Muscle of back (tissue), 11 donors: ENCODE results near the gene ARRB1. TPM values are rescaled to one million over a fixed set of nuclear protein-coding genes. Genes with fewer than 3 reads are reported as not detected.

Source experiments
- DNase-seq, 3 donors: peaks; one replicate each; pipeline versions ENCODE4 v3.0.0 to v3.0.0-alpha.2; 2013
- polyA plus RNA-seq, 10 donors: library from polyadenylated mRNA; unstranded; fragments of 120-200 nt; gene quantifications; one replicate each; pipeline ENCODE4 v1.2.1, GENCODE V29; 2013; ENCODE audit not compliant: insufficient read length in 10 of 10

ARRB1 gene
- polyA plus RNA-seq, 10 donors = 15.8 to 24.6 (median 19.7) TPM

- peak; percentile 32 to 50 (median 34) for DNase-seq
Observed at GRCh38 chr11:75233754-75234172, 117.7 kb downstream of the ARRB1 start.

- no peak for DNase-seq
Observed at GRCh38 chr11:75230621-75231020, 120.8 kb downstream of the ARRB1 start.

GRCh38 chr11:75229466-75229865 is 122.0 kb downstream of the ARRB1 start:
- no peak for DNase-seq

DNA sequence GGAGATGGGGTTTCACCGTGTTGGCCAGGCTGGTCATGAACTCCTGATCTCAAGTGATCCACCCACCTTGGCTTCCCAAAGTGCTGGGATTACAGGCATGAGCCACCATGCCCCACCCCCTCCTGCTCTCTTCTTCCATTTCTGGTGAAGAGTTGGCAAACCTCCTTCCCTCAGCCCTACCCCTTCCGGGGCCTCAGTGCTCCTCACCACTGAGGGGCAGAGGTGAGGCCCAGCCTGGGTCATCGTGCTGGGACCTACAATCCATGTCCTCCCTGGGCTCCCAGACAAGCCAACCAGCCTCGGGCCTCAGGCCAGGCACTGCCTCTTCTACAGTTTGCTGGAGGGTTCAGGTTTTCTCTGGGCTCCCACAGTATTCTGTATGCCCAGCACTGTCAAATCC is 125.7 kb downstream of the ARRB1 start:
- DNase-seq = no peak

DNA sequence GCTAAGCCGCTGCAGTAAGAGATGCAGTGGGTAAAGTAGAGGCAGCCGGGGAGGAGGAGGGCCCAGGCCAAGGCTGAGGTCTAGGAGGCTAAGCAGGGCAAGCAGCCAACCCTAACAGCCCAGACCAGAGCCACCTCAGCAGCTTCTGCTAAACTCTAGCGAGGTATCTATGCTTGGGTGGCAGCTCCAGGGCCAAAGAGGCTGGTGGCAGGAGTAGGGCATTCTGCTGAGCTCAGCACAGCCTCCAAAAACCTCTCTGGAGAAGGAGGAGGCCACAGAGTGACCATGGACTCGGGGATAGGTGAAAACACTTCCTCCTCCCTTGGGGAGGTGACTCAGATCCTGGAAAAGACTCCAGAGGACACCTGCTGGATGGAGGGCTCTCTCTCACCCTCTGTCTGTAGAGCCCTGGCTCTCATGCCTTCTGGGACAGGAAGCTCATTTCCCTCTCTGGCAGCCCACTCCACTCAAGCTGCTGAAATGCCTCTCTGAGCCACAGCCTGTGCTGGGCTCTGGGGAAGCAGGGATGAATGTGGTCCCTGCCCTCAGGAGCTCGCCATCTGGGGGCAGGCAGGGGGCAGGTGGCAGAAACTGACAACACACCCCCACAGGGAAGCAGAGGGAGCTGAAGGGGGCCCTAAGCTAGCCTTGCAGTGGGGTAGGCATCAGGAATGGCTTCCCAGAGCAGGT is 127.4 kb downstream of the ARRB1 start:
- no peak for DNase-seq

DNA sequence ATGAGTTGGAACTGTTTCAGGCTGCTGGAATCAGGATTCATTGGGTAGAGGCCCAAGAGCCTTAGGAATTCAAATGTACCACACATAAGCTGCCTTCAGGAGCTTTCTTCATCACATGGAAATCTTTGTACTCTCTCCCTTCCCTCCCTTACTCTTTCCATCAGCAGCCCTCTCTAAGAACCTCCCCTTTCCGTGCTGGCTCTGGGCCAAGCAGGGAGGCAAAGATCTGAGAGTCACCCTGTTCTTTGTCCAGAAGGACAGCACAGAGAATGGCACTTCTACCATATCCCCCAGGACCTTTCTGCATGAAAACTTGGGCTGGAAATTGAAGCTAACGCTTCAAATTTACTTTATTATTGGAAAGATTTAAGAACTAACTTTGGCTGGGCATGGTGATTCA is 131.6 kb downstream of the ARRB1 start:
- DNase-seq = no peak

GRCh38 chr11:75214843-75215242 is 136.6 kb downstream of the ARRB1 start:
- no peak for DNase-seq

GRCh38 chr11:75214411-75214821 is 137.0 kb downstream of the ARRB1 start:
- DNase-seq = peak; percentile 75 to 89 (median 88)

Other genes with a start within 250 kb of the ARRB1 start
- gene SLCO2B1, start 200.6 kb downstream of the ARRB1 start, polyA plus RNA-seq = 10 to 100 TPM in 7 of 10 donors, 1 to 10 TPM in 3; 9.1 to 19.4 (median 11.7) TPM
- under 1 TPM; 0.08 to 0.56 (median 0.28) TPM for gene TPBGL, start 110.9 kb downstream of the ARRB1 start, polyA plus RNA-seq
- 1,000 to 10,000 TPM; 2,502 to 3,842 (median 3,380) TPM for gene RPS3, start 47.9 kb upstream of the ARRB1 start, polyA plus RNA-seq
- 1 to 10 TPM; 2.3 to 4.5 (median 3.5) TPM for gene KLHL35, start 81.5 kb upstream of the ARRB1 start, polyA plus RNA-seq
- gene GDPD5, start 174.3 kb upstream of the ARRB1 start, polyA plus RNA-seq = 10 to 100 TPM; 14.1 to 27.4 (median 19.7) TPM
- gene SERPINH1, start 210.6 kb upstream of the ARRB1 start, polyA plus RNA-seq = 100 to 1,000 TPM; 298 to 570 (median 375) TPM